Keratinocyte (primary cell): Measurements from ENCODE around the gene CD180. TPM values are rescaled to one million over a fixed set of nuclear protein-coding genes. Genes with fewer than 3 reads are reported as not detected.
A peak's percentile ranks its signal among the peaks of the same experiment; 100 is the strongest.

Experiments
- DNase-seq: peaks from one replicate; pipeline ENCODE4 v3.0.0-alpha.2; 2011; ENCODE audit warnings: low read depth, missing footprints, low spot score
- FAIRE-seq: peaks from 2 replicates; lab custom pipeline; 2011; peaks lifted over from hg19 to GRCh38; lab: Jason Lieb, UNC
- H2AFZ ChIP-seq: 2 replicates; pipeline ENCODE4 v1.6.0; 2012; ENCODE audit warnings: low read length, control low read depth, inconsistent platforms; ENCODE audit not compliant: control insufficient read depth
- H3K27ac ChIP-seq: 2 replicates; pipeline ENCODE4 v1.5.1; 2011; ENCODE audit warnings: low read length; ENCODE audit not compliant: control insufficient read depth, insufficient read depth
- H3K27me3 ChIP-seq: 3 replicates; pipeline ENCODE4 v1.6.0; 2011; ENCODE audit warnings: low read length; ENCODE audit not compliant: control insufficient read depth, insufficient read depth; ENCODE audit errors: extremely low read depth
- H3K36me3 ChIP-seq, 2 experiments: 2 replicates in 1 of 2; 3 replicates in 1 of 2; pipeline ENCODE4 v1.5.1; 2011; ENCODE audit warnings: low read length in 2 of 2, mild to moderate bottlenecking in 1 of 2; ENCODE audit not compliant: control insufficient read depth in 2 of 2, insufficient read depth in 2 of 2; ENCODE audit errors: extremely low read depth in 1 of 2
- H3K4me1 ChIP-seq: 3 replicates; pipeline ENCODE4 v1.5.1; 2011; ENCODE audit warnings: low read length; ENCODE audit not compliant: control insufficient read depth, insufficient read depth; ENCODE audit errors: extremely low read depth
- H3K4me2 ChIP-seq: 3 replicates; pipeline ENCODE4 v1.6.0; 2011; ENCODE audit warnings: low read depth, low read length; ENCODE audit not compliant: control insufficient read depth, insufficient read depth; ENCODE audit errors: extremely low read depth
- H3K4me3 ChIP-seq, 3 experiments: fragments of 200-600 bp in 1 of 3; sonication (generic) in 1 of 3; 2 replicates in 2 of 3; 3 replicates in 1 of 3; pipeline ENCODE4 v1.5.1; 2011 to 2016; ENCODE audit warnings: low read length in 3 of 3, mild to moderate bottlenecking in 3 of 3, control low read depth in 2 of 3, inconsistent platforms in 1 of 3, low read depth in 1 of 3, mixed read lengths in 1 of 3, mixed run types in 1 of 3, moderate library complexity in 1 of 3; ENCODE audit not compliant: control insufficient read depth in 2 of 3, insufficient read depth in 2 of 3; ENCODE audit errors: extremely low read depth in 1 of 3
- H3K79me2 ChIP-seq: 2 replicates; pipeline ENCODE4 v1.6.0; 2012; ENCODE audit warnings: low read length; ENCODE audit not compliant: control insufficient read depth, insufficient read depth
- H3K9ac ChIP-seq: 3 replicates; pipeline ENCODE4 v1.6.0; 2011; ENCODE audit warnings: low read length; ENCODE audit not compliant: control insufficient read depth, insufficient read depth; ENCODE audit errors: extremely low read depth
- H3K9me1 ChIP-seq: 3 replicates; pipeline ENCODE4 v1.6.0; 2011; ENCODE audit warnings: low read length; ENCODE audit not compliant: control insufficient read depth, insufficient read depth; ENCODE audit errors: extremely low read depth
- H3K9me3 ChIP-seq: 2 replicates; pipeline ENCODE4 v1.5.1; 2012; ENCODE audit warnings: low read depth, low read length; ENCODE audit not compliant: control insufficient read depth
- H4K20me1 ChIP-seq: 3 replicates; pipeline ENCODE4 v1.6.0; 2011; ENCODE audit warnings: low read length; ENCODE audit not compliant: control insufficient read depth, insufficient read depth; ENCODE audit errors: extremely low read depth
- EZH2 ChIP-seq: IDR thresholded peaks from one replicate; pipeline ENCODE4 v1.6.1; 2012; ENCODE audit warnings: inconsistent platforms, mild to moderate bottlenecking, low read length, moderate library complexity
- dilution Hi-C: fragments of 300-500 bp; cut with MboI; formaldehyde crosslinking; loops from one replicate; pipeline ENCODE4 v1.7.0; 2020; ENCODE audit warnings: low sequenced_read_pairs; ENCODE audit not compliant: extremely low pct_ligation_motif_present
- polyA plus RNA-seq, 5 experiments: library from polyadenylated mRNA; depleted of rRNA in 3 of 5; stranded (reverse) in 3 of 5; stranded (forward) in 1 of 5; unstranded in 1 of 5; fragments of >200 nt; gene quantifications; 1 replicate in 1 of 5; 2 replicates in 3 of 5; 3 replicates in 1 of 5; pipeline versions ENCODE4 v1.2.1 to v1.2.3, GENCODE V29; 2011 to 2012; ENCODE audit warnings: missing spikeins in 2 of 5, low read depth in 1 of 5, low replicate concordance in 1 of 5
- TF ChIP-seq, protein P1 (sequence below), 3 experiments: IDR thresholded peaks in 1 of 3; conservative IDR thresholded peaks in 1 of 3; optimal IDR thresholded peaks in 1 of 3; 2 replicates in 2 of 3; 3 replicates in 1 of 3; pipeline versions ENCODE3 to v1.5.1; 2011; ENCODE audit warnings: low read length in 3 of 3, mild to moderate bottlenecking in 3 of 3, moderate library complexity in 2 of 3, control low read depth in 1 of 3, inconsistent platforms in 1 of 3; ENCODE audit not compliant: insufficient read depth in 2 of 3; ENCODE audit errors: extremely low read depth in 1 of 3

The CD180 gene
- polyA plus RNA-seq, 1 donor (not counting 4 experiments of a cell fraction or from before 2014, with no cell fraction given), result not detected

DNA sequence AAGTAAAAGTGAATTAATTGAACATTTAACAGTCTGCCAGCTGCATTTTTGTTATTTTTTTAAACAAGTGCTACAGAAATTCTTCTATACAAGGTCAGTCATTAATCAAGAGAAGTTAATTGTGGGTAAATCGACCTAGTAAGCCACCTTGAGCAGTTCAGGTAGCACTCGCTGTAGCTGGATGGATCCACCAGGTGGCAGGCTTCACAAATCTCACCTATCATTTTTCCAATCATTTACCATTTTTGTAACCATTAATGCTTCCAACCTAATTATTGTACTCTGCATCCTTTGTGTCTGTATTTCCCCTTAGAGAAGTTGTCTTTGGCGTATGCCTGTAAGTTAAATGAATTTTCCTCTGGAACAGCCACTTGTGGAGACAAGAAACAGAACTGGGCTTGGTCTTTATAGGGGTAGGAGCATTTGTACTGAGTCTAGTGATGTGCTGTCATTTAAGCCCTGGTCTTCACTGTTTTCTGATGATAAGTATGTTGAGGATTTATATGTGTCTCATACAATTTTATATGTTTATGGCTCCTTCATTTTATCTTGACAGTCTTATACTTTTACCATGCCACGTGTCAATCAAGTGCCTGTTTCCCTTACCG is 39.5 kb downstream of the CD180 start:
- Histone ChIP-seq H3K4me3 (no peak overlapping the region), H3K27ac (no peak overlapping the region), H3K36me3 (peaks cover 17 to 18% of the 10 kb centered on the region in 2 experiments), H3K9ac (no peak overlapping the region), H3K4me2 (no peak overlapping the region), H3K27me3 (no peaks in the 10 kb centered on the region), H3K9me3 (no peaks in the 10 kb centered on the region), H2AFZ (no peak overlapping the region), H3K4me1 (peaks cover 19% of the 10 kb centered on the region), H4K20me1 (no peaks in the 10 kb centered on the region), H3K9me1 (no peaks in the 10 kb centered on the region), H3K79me2 (no peaks in the 10 kb centered on the region)
- TF ChIP-seq EZH2, result no peak
- TF ChIP-seq, protein P1, sequence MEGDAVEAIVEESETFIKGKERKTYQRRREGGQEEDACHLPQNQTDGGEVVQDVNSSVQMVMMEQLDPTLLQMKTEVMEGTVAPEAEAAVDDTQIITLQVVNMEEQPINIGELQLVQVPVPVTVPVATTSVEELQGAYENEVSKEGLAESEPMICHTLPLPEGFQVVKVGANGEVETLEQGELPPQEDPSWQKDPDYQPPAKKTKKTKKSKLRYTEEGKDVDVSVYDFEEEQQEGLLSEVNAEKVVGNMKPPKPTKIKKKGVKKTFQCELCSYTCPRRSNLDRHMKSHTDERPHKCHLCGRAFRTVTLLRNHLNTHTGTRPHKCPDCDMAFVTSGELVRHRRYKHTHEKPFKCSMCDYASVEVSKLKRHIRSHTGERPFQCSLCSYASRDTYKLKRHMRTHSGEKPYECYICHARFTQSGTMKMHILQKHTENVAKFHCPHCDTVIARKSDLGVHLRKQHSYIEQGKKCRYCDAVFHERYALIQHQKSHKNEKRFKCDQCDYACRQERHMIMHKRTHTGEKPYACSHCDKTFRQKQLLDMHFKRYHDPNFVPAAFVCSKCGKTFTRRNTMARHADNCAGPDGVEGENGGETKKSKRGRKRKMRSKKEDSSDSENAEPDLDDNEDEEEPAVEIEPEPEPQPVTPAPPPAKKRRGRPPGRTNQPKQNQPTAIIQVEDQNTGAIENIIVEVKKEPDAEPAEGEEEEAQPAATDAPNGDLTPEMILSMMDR (optimal IDR thresholded peaks at IDR 0.05 in 1 of 3, IDR thresholded peaks at IDR 0.05 in 1 of 3, conservative IDR thresholded peaks at IDR 0.05 in 1 of 3; ENCODE audit: extremely low read depth in 1 of 3, insufficient read depth in 2 of 3, low read length in 3 of 3), result peak; percentile 71 to 82 (median 74)
- FAIRE-seq, result peak; percentile 43
- dilution Hi-C loops, result no loop called here
- no peak for DNase-seq

DNA sequence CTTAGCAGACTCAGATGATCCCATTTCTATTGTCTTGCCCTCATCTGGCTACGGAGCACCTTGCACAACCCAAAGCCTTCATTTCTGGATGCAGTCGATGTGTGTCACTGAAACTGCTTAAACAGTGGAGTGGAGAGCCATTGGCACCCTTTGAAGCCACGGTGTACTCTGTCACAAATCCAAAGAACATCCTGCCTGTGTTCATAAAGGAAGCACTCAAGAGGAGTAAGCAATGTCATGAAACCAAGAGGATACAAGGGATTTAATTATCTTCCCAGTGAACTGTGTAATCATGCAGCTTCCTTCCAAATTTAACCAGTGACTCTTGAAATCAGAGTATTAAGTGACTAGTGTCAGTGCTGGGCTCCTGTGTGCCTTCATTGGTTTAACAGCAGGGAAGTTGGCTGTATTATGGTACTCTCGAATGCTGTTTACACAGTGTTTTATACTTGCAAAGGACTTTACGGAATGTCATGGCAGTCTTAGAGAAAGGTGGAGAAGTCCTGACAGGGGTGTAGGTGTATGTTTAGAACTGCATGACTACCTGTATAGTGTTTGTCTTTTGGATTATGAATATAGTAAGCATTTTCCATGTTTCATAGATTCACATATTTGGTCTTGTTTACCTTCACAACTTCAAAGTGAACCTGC is 41.9 kb downstream of the CD180 start:
- Histone ChIP-seq H2AFZ (no peak overlapping the region), H3K4me1 (no peaks in the 10 kb centered on the region), H4K20me1 (no peaks in the 10 kb centered on the region), H3K36me3 (peaks cover 15 to 19% of the 10 kb centered on the region in 2 experiments), H3K27me3 (no peaks in the 10 kb centered on the region), H3K4me3 (no peak overlapping the region), H3K9me1 (no peaks in the 10 kb centered on the region), H3K9ac (no peak overlapping the region), H3K9me3 (no peaks in the 10 kb centered on the region), H3K79me2 (no peaks in the 10 kb centered on the region), H3K4me2 (no peak overlapping the region), H3K27ac (no peak overlapping the region)
- FAIRE-seq (no peak), DNase-seq (no peak)
- dilution Hi-C loops, result no loop called here
- no peak for TF ChIP-seq EZH2
- TF ChIP-seq, protein P1 (optimal IDR thresholded peaks at IDR 0.05 in 1 of 3, IDR thresholded peaks at IDR 0.05 in 1 of 3, conservative IDR thresholded peaks at IDR 0.05 in 1 of 3; ENCODE audit: extremely low read depth in 1 of 3, insufficient read depth in 2 of 3, low read length in 3 of 3), result no peak
